GM12891 (cell line): ENCODE measurements around the gene RBMS3.

Source experiments
- POLR2A ChIP-seq: IDR thresholded peaks from 2 replicates; pipeline ENCODE4 v1.6.1; 2011; ENCODE audit warnings: low read depth, low read length, control low read depth
- POLR2AphosphoS5 ChIP-seq: IDR thresholded peaks from 2 replicates; pipeline ENCODE4 v1.6.1; 2011; ENCODE audit warnings: low read depth, low read length, control low read depth
- SPI1 ChIP-seq: IDR thresholded peaks from 2 replicates; pipeline ENCODE4 v1.6.1; 2011; ENCODE audit warnings: low read depth, low read length, control low read depth
- TAF1 ChIP-seq: IDR thresholded peaks from 2 replicates; pipeline ENCODE4 v1.6.1; 2011; ENCODE audit warnings: low read depth, low read length, control low read depth

GRCh38 chr3:29525254-29525881 is 244.5 kb downstream of the RBMS3 start:
- TF ChIP-seq POLR2A: no peak
- no peak for TF ChIP-seq POLR2AphosphoS5
- no peak for TF ChIP-seq SPI1
- TF ChIP-seq TAF1: no peak
